Gastroesophageal sphincter (tissue), 3 donors: Measurements from ENCODE around the gene KAT8.

Experiments
- CTCF ChIP-seq, 4 experiments: fragments of 200-600 bp in 2 of 4; fragments of 450-650 bp in 2 of 4; sonication (generic) in 1 of 4; IDR thresholded peaks; one replicate each; pipeline ENCODE4 v1.5.1; 2017 to 2019; ENCODE audit warnings: antibody characterized with exemption in 4 of 4, mild to moderate bottlenecking in 2 of 4, moderate library complexity in 2 of 4
- EP300 ChIP-seq: sonication (generic); formaldehyde crosslinking; IDR thresholded peaks from one replicate; pipeline ENCODE4 v1.6.1; 2017; ENCODE audit warnings: antibody characterized with exemption, mild to moderate bottlenecking
- POLR2A ChIP-seq, 2 donors: fragments of 450-650 bp; IDR thresholded peaks; one replicate each; pipeline ENCODE4 v1.6.1; 2017; ENCODE audit warnings: antibody characterized with exemption in 2 of 2, mild to moderate bottlenecking in 2 of 2, moderate library complexity in 1 of 2
- POLR2AphosphoS5 ChIP-seq: sonication (generic); formaldehyde crosslinking; IDR thresholded peaks from one replicate; pipeline ENCODE4 v1.6.1; 2017; ENCODE audit warnings: antibody characterized with exemption

DNA sequence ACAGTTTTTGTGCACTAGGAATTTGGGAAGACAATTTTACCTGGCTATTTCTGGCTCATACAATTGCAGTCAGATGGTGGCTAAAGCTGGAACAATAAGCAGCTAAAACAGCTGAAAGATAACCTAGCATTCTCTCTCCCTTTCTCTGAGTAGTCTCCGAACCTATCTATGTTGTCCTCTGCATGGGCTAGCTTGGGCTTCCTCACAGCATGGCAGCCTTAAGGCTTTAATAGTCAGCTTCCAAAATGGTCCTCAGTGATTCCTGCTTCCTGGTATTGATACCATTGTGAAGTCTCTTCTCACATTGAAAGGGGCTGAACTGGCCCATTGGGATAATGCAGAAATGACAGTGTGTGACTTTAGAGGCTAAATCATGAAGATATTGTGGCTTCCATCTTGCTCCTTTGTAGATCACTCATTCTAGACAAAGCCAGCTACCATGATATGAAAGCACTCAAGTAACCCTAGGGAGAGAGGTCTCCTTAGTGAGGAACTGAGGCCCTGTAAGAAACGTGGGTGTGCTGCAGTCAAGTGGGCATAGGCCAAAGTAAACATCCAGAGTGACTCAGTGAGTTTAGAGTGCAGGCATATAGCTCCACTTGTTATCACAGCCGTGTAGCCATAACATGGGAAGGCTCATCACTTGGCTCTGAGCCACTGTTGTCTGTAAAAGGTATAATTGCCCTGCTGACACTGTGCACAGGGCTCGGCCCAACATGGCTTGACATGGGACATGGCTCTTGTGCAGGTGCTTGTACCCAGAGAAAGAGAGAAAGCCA, 17.4 kb upstream of the KAT8 start:
- no peak for TF ChIP-seq CTCF (IDR thresholded peaks at IDR 0.05)
- TF ChIP-seq POLR2A (IDR thresholded peaks at IDR 0.05), result no peak
- TF ChIP-seq EP300, result no peak
- no peak for TF ChIP-seq POLR2AphosphoS5
